ENCODE measurements around the gene BMPR1B. TPM values are rescaled to one million over a fixed set of nuclear protein-coding genes. Genes with fewer than 3 reads are reported as not detected.

The BMPR1B gene
- total and polyA plus RNA-seq, 9 of the 15 experiments (the other 6 are each of a cell fraction or from before 2014, with no cell fraction given) = 0.01 TPM; not detected in 8

DNA sequence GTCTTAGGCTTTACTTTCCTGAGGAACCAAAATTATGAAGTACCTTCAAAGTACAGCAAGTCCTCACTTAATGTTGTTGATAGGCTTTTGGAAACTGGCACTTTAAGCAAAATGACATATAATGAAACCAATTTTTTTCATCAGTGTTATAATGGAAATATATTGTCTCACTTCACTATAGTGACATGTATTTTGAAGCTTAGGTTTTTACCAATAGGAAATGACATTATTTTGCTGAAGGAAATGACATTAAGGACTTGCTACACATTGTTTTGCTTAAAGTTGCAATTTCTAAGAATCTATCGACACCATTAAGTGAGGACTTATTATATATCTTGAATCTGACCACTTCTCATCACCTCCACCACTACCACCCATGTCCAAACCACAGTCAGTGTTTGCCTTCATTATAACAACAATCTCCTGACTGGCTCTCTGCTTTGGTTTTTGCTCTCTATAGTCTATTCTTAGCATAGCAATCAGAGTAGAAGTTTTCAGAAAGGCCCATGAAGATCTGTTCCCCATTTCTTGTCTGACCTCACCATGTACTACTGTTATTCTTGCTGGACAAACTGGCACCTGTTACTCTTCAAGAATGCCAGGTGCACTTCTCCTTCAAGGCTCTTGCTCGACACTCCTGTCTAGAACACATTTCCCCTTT, 311.2 kb downstream of the BMPR1B start:
- no peak for ATAC-seq
- no peaks in the 10 kb centered on the region for H3K36me3 ChIP-seq (ENCODE audit: control insufficient read depth, insufficient read depth, low read length)
- no peak overlapping the region for H2AFZ ChIP-seq (ENCODE audit: low read depth, low read length)
- CTCF ChIA-PET (ENCODE audit: low intra/inter-chr PET ratio) = no interaction called here
- no peaks in the 10 kb centered on the region for H3K4me1 ChIP-seq (replicated peaks in 1 of 2; ENCODE audit: control insufficient read depth in 2 of 2, insufficient read depth in 2 of 2, low read length in 2 of 2)
- no peaks in the 10 kb centered on the region for H3K79me2 ChIP-seq (ENCODE audit: control insufficient read depth, insufficient read depth, low read length)
- intact Hi-C loops (cut with micrococcal nuclease) = no loop called here
- DNase-seq (ENCODE audit: extremely low read depth in 1 of 4, low spot score in 3 of 4) = no peak
- H3K9me1 ChIP-seq (ENCODE audit: control insufficient read depth, insufficient read depth, low read length) = no peaks in the 10 kb centered on the region
- H3K4me2 ChIP-seq (ENCODE audit: insufficient read depth, low read length) = no peak overlapping the region
- H3K9ac ChIP-seq (ENCODE audit: insufficient read depth in 1 of 2, low read depth in 2 of 2, low read length in 2 of 2) = no peak overlapping the region
- BruUV-seq (replicated peaks) = no TSS peak
- TF ChIP-seq, protein P1, sequence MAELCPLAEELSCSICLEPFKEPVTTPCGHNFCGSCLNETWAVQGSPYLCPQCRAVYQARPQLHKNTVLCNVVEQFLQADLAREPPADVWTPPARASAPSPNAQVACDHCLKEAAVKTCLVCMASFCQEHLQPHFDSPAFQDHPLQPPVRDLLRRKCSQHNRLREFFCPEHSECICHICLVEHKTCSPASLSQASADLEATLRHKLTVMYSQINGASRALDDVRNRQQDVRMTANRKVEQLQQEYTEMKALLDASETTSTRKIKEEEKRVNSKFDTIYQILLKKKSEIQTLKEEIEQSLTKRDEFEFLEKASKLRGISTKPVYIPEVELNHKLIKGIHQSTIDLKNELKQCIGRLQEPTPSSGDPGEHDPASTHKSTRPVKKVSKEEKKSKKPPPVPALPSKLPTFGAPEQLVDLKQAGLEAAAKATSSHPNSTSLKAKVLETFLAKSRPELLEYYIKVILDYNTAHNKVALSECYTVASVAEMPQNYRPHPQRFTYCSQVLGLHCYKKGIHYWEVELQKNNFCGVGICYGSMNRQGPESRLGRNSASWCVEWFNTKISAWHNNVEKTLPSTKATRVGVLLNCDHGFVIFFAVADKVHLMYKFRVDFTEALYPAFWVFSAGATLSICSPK (IDR thresholded peaks at IDR 0.05; ENCODE audit: borderline replicate concordance) = no peak
- TF ChIP-seq HOXB6 (CRISPR knock-in tag; IDR thresholded peaks at IDR 0.05; ENCODE audit: borderline replicate concordance) = no peak
- no peak for TF ChIP-seq CC2D1A (IDR thresholded peaks at IDR 0.05)
- no peak for TF ChIP-seq GTF2F1 (IDR thresholded peaks at IDR 0.05; ENCODE audit: low read depth, low read length)
- TF ChIP-seq ZNF175 (CRISPR knock-in tag; IDR thresholded peaks at IDR 0.05; ENCODE audit: low read depth) = no peak
- no peak for TF ChIP-seq SAFB (IDR thresholded peaks at IDR 0.05; ENCODE audit: borderline replicate concordance, low read depth, low read length)
- no peak for TF ChIP-seq GABPB2 (CRISPR knock-in tag; conservative IDR thresholded peaks at IDR 0.05)
- TF ChIP-seq ZNF174 (CRISPR knock-in tag; IDR thresholded peaks at IDR 0.05) = no peak
- no peak for TF ChIP-seq NONO (IDR thresholded peaks at IDR 0.05; ENCODE audit: low read depth in 2 of 2, low read length in 1 of 2)
- TF ChIP-seq YY1 (IDR thresholded peaks at IDR 0.05; ENCODE audit: borderline replicate concordance in 1 of 3, control insufficient read depth in 1 of 3, extremely low read depth in 1 of 3, insufficient read depth in 3 of 3, insufficient read length in 1 of 3, insufficient replicate concordance in 2 of 3, low read depth in 1 of 3, low read length in 2 of 3) = no peak
- TF ChIP-seq ZNF217 (CRISPR knock-in tag; IDR thresholded peaks at IDR 0.05) = no peak
- no peak for TF ChIP-seq NBN (IDR thresholded peaks at IDR 0.05; ENCODE audit: low read depth)
- TF ChIP-seq CEBPB (tag; IDR thresholded peaks at IDR 0.05) = no peak
- TF ChIP-seq GATAD2B (IDR thresholded peaks at IDR 0.05; ENCODE audit: borderline replicate concordance) = no peak
- no peak for TF ChIP-seq SMARCC2 (IDR thresholded peaks at IDR 0.05; ENCODE audit: low read depth)
- TF ChIP-seq, protein P2, sequence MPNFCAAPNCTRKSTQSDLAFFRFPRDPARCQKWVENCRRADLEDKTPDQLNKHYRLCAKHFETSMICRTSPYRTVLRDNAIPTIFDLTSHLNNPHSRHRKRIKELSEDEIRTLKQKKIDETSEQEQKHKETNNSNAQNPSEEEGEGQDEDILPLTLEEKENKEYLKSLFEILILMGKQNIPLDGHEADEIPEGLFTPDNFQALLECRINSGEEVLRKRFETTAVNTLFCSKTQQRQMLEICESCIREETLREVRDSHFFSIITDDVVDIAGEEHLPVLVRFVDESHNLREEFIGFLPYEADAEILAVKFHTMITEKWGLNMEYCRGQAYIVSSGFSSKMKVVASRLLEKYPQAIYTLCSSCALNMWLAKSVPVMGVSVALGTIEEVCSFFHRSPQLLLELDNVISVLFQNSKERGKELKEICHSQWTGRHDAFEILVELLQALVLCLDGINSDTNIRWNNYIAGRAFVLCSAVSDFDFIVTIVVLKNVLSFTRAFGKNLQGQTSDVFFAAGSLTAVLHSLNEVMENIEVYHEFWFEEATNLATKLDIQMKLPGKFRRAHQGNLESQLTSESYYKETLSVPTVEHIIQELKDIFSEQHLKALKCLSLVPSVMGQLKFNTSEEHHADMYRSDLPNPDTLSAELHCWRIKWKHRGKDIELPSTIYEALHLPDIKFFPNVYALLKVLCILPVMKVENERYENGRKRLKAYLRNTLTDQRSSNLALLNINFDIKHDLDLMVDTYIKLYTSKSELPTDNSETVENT (CRISPR knock-in tag; IDR thresholded peaks at IDR 0.05) = no peak
- TF ChIP-seq STAT5B (CRISPR knock-in tag; IDR thresholded peaks at IDR 0.05) = no peak
- no peak for TF ChIP-seq BDP1 (IDR thresholded peaks at IDR 0.05; ENCODE audit: insufficient read depth, insufficient read length)
- H3K9me3 ChIP-seq (replicated peaks; ENCODE audit: control insufficient read depth, insufficient read depth, low read depth, low read length) = 0 out of 2 replicates have a peak, but pooled peaks cover 1% of the 10 kb centered on the region
- POLR2A ChIA-PET = no interaction called here
- H3K27me3 ChIP-seq (ENCODE audit: control insufficient read depth in 2 of 2, insufficient read depth in 2 of 2, low read length in 2 of 2) = no peaks in the 10 kb centered on the region; a peak in 1 of 5 replicates
- H3K4me3 ChIP-seq = no peak overlapping the region
- WGBS (ENCODE audit: insufficient coverage, low coverage, missing lambda C conversion rate) = 0% methylated on average over 2 of the region's 2 CpGs
- H3K27ac ChIP-seq (ENCODE audit: extremely low read depth, low read depth, low read length) = no peak overlapping the region
- no peak for FAIRE-seq
- in situ Hi-C loops (cut with MboI) = no loop called here
- H4K20me1 ChIP-seq (replicated peaks; ENCODE audit: control insufficient read depth, insufficient read depth, low read length) = no peaks in the 10 kb centered on the region
